ENCODE data around the gene PDIA4. TPM values are rescaled to one million over a fixed set of nuclear protein-coding genes. Genes with fewer than 3 reads are reported as not detected.

The PDIA4 gene
- total RNA-seq, 1 donor from 2014 or later, result 69.5 TPM

DNA sequence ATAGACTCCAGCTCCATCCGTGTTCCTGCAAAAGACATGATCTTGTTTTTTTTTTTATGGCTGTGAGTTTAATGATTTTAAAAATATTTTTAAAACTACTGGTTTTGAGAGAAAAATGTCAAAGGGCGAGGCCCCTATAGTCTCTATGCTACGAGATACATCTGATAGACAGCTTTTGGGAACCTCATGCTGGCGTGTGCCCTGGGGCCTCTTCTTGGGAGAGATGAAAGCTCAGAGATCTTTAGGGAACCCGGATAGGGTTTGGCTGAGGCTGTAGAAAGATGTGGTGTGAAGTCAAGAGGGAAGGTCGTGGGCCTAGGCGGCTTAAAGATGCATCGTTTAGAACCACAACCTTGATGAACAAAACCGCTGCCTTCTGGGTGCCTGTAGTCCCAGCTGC, 70.2 kb downstream of the PDIA4 start:
- intact Hi-C loops (cut with DNase I), result no loop called here
- TF ChIP-seq POLR2AphosphoS5 (IDR thresholded peaks at IDR 0.05; ENCODE audit: insufficient read depth in 1 of 2, low read depth in 1 of 2), result no peak
- TF ChIP-seq, protein P1, sequence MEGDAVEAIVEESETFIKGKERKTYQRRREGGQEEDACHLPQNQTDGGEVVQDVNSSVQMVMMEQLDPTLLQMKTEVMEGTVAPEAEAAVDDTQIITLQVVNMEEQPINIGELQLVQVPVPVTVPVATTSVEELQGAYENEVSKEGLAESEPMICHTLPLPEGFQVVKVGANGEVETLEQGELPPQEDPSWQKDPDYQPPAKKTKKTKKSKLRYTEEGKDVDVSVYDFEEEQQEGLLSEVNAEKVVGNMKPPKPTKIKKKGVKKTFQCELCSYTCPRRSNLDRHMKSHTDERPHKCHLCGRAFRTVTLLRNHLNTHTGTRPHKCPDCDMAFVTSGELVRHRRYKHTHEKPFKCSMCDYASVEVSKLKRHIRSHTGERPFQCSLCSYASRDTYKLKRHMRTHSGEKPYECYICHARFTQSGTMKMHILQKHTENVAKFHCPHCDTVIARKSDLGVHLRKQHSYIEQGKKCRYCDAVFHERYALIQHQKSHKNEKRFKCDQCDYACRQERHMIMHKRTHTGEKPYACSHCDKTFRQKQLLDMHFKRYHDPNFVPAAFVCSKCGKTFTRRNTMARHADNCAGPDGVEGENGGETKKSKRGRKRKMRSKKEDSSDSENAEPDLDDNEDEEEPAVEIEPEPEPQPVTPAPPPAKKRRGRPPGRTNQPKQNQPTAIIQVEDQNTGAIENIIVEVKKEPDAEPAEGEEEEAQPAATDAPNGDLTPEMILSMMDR (IDR thresholded peaks at IDR 0.05), result no peak
- no peak for TF ChIP-seq POLR2A (IDR thresholded peaks at IDR 0.05)

DNA sequence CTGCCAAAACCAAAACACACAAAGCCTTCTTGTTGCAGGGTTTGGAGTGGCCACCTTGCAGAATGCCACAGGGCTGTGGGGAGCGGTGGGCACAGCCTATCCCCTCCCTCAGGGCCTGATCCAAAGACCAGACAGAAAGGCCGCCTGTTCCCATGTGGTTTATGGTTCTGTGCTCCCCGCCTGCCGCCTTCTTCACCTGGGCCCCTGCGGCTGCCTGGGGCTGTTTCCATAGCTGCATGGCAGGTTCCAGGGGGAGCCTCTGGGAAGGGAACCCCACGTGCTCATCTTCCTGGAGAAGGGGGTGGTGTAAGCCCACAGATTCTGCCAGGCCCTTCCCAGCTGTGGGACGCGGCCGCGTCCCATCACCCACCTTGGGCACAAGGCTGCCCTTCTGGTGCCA, 73.5 kb downstream of the PDIA4 start:
- TF ChIP-seq POLR2AphosphoS5 (IDR thresholded peaks at IDR 0.05; ENCODE audit: insufficient read depth in 1 of 2, low read depth in 1 of 2) (no peak), POLR2A (IDR thresholded peaks at IDR 0.05) (no peak)
- TF ChIP-seq, protein P1 (IDR thresholded peaks at IDR 0.05), result no peak
- H3K4me3 ChIP-seq, result no peak overlapping the region
- intact Hi-C loops (cut with DNase I), result no loop called here
- no peak overlapping the region for H3K27ac ChIP-seq
- no peaks in the 10 kb centered on the region for H3K36me3 ChIP-seq
- H3K9me3 ChIP-seq, result no peaks in the 10 kb centered on the region
- H3K4me1 ChIP-seq, result no peaks in the 10 kb centered on the region
- DNase-seq (ENCODE audit: extremely low spot score in 2 of 2), result no peak
- no peaks in the 10 kb centered on the region for H3K27me3 ChIP-seq

More for the DNA sequence above, 70.2 kb downstream of the PDIA4 start:
- no peak overlapping the region for H3K27ac ChIP-seq
- no peak overlapping the region for H3K4me3 ChIP-seq
- no peaks in the 10 kb centered on the region for H3K9me3 ChIP-seq
- no peaks in the 10 kb centered on the region for H3K36me3 ChIP-seq
- no peak for DNase-seq (ENCODE audit: extremely low spot score in 2 of 2)
- H3K4me1 ChIP-seq, result no peaks in the 10 kb centered on the region
- no peaks in the 10 kb centered on the region for H3K27me3 ChIP-seq

DNA sequence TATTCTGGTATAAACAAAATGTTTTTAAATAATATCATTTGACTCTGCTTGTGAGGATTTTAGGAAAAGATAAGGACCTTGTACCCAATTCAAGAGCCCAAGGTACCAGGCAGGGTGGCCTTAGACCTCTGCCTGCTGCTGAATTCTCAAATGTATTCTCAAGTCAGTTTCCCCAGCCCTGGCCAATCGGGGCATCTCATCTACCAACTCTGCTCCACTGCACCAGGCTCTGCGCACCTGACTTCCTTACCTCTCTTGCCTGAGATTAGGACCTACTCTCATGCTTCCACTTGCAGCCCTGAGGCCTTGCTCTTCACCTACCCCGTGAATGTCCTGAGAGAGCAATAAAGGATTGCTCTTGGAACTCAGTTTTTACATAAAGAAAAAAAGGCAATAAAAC, 74.6 kb downstream of the PDIA4 start:
- H3K27ac ChIP-seq, result no peak overlapping the region
- no peak for TF ChIP-seq POLR2AphosphoS5 (IDR thresholded peaks at IDR 0.05; ENCODE audit: insufficient read depth in 1 of 2, low read depth in 1 of 2)
- no peaks in the 10 kb centered on the region for H3K4me1 ChIP-seq
- H3K36me3 ChIP-seq, result no peaks in the 10 kb centered on the region
- intact Hi-C loops (cut with DNase I), result no loop called here
- no peaks in the 10 kb centered on the region for H3K27me3 ChIP-seq
- no peak for DNase-seq (ENCODE audit: extremely low spot score in 2 of 2)
- no peaks in the 10 kb centered on the region for H3K9me3 ChIP-seq
- H3K4me3 ChIP-seq, result no peak overlapping the region

Small RNA genes within 50 kb of the gene (small RNA-seq; reads per million reads assigned to genes)
- gene COX6B1P1, result not detected
- not detected for gene RNU6-650P
- gene RNY1, result 213 reads per million, percentile 98 among the genes with 10 or more reads in this experiment
- 37.3 reads per million, percentile 96 among the genes with 10 or more reads in this experiment for gene RNY3
- gene RNY4, result 293 reads per million, percentile 98 among the genes with 10 or more reads in this experiment

Other genes with a start within 250 kb of the PDIA4 start
- 7.9 TPM for gene EZH2, start 144.2 kb downstream of the PDIA4 start, total RNA-seq
- 8.3 TPM for gene ZNF786, start 62.2 kb upstream of the PDIA4 start, total RNA-seq
- gene ZNF425, start 97.8 kb upstream of the PDIA4 start, total RNA-seq, result 2.9 TPM
- 21.4 TPM for gene ZNF398, start 118.9 kb upstream of the PDIA4 start, total RNA-seq
- gene ZNF282, start 167.0 kb upstream of the PDIA4 start, total RNA-seq, result 17.9 TPM
- gene ZNF212, start 211.1 kb upstream of the PDIA4 start, total RNA-seq, result 8.8 TPM
- gene ZNF783, start 233.7 kb upstream of the PDIA4 start, total RNA-seq, result 13.8 TPM

Data from vagina (tissue), 2 donors.